Suprapubic skin (tissue), 3 donors: ENCODE measurements around the gene PATZ1.
A peak's percentile ranks its signal among the peaks of the same experiment; 100 is the strongest.

ENCODE experiments used
- EP300 ChIP-seq: sonication (generic); formaldehyde crosslinking; IDR thresholded peaks from one replicate; pipeline ENCODE4 v1.6.1; 2017; ENCODE audit warnings: antibody characterized with exemption
- POLR2A ChIP-seq, 2 donors: fragments of 450-650 bp; IDR thresholded peaks; one replicate each; pipeline ENCODE4 v1.6.1; 2017; ENCODE audit warnings: antibody characterized with exemption in 2 of 2, mild to moderate bottlenecking in 2 of 2, moderate library complexity in 2 of 2
- TF ChIP-seq, protein P1 (sequence below), 2 donors: fragments of 200-600 bp in 1 of 2; fragments of 450-650 bp in 1 of 2; sonication (generic) in 1 of 2; IDR thresholded peaks; one replicate each; pipeline ENCODE4 v1.5.1; 2016 to 2019; ENCODE audit warnings: antibody characterized with exemption in 2 of 2, mild to moderate bottlenecking in 1 of 2, moderate library complexity in 1 of 2

DNA sequence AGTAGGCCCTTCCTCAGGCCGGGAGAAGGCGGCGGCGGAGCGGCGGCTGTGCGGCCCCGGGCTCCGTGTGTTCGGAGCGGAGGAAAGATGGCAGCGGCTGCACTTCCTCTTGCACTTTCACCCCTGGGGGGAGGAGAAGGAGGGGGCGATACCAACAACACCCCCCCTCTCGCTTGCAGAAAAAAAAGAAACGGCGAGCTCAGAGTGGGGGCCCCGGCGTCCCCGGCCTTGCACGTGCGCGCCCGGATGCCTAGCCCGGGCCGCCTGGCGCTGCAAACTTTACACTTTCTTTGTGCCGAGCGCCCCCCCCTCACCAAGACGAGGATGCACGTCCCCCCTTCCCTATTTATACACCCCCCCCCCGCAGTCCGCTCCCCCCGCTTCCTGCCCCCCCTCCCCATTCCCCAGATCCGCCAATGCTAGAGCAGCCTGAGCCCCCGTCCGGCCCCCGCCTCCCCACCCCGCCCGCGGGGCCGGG is at the start of gene PATZ1:
- TF ChIP-seq POLR2A (IDR thresholded peaks at IDR 0.05) = peak in 1 of 2 donors; percentile 29
- TF ChIP-seq, protein P1, sequence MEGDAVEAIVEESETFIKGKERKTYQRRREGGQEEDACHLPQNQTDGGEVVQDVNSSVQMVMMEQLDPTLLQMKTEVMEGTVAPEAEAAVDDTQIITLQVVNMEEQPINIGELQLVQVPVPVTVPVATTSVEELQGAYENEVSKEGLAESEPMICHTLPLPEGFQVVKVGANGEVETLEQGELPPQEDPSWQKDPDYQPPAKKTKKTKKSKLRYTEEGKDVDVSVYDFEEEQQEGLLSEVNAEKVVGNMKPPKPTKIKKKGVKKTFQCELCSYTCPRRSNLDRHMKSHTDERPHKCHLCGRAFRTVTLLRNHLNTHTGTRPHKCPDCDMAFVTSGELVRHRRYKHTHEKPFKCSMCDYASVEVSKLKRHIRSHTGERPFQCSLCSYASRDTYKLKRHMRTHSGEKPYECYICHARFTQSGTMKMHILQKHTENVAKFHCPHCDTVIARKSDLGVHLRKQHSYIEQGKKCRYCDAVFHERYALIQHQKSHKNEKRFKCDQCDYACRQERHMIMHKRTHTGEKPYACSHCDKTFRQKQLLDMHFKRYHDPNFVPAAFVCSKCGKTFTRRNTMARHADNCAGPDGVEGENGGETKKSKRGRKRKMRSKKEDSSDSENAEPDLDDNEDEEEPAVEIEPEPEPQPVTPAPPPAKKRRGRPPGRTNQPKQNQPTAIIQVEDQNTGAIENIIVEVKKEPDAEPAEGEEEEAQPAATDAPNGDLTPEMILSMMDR (IDR thresholded peaks at IDR 0.05) = no peak
- TF ChIP-seq EP300 = no peak
